Activated gamma-delta T cell (primary cell): Measurements from ENCODE around the gene MAST4.

ENCODE experiments used
- DNase-seq: peaks from one replicate; lab custom pipeline; 2025; lab: John Stamatoyannopoulos, UW

Gene MAST4

DNA sequence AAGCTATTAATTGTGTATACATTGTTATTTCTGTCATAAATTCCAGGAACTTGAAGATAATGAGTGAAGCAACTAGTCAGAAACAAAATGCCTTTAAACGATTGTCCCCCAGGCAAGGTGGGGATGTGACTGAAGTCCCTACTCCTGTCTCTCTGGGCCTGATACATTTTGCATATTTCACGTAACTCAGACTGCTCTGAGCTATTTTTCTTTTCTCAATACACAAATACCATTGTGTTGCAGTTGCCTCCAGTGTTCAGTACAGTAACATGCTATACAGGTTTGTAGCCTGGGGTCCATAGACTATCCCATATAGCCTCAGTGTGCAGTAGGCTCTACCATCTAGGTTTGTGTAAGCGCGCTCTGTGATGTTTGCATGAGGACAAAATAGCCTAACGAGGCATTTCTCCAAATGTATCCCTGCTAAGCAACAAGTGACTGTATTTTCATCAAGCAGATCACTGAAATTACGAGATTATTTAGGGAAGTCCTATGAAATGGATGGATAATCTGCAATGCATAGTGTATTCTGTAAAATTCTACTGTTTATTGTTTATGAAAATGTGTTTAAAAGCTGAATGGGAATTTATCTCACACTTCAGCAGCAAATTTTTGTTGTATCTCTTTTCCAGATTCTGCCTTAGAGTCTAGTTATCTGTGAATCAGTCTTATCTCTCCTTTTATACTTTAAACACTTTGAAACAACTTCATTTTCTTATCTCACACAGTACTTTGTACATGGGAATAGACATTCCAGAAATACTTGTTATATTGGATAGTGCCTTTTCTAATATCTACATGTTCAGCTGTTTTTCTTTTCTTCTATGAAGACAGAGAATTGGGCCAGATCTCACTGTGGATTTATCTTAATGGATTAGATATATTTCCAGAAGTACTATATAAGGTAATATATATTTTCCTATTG is 449.9 kb downstream of the MAST4 start:
- no peak for DNase-seq

DNA sequence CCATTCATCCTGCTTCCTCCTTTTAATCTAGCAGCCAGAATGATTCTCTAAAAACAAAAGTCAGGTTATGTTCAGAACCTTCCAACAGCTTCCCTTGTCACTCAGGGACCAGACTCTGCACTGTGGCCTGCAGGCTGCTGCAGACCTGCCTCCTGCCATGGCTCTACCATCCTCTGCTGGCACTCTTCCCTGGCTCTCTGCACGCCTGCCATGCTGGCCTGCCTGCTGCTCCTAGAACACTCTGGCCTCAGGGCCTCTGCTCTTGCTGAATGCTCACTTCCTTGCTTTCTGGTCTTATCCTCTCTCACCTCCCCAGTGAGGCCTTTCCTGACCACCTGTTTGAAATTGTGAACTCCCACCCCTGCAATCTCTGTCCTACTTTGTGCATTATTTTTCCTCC is 451.0 kb downstream of the MAST4 start:
- DNase-seq: no peak

DNA sequence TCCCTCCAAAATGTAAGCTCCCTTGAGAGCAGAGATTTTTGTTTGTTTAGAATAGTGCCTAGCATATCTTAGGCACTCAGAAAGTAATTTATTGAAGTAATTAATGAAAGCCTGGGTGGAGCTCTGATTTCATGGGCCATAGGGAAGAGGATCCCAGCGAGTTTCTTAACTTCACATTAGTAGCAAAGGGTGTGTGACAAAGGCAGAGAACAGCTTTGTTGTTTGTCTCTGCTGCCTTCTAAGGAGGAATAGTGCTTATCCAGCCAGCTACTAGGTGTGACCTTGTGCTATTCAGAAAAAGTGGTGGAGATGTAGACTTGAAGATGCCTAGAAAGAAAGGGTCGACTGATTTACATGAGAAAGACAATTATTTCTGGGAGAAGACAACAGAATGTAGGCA is 451.4 kb downstream of the MAST4 start:
- DNase-seq: no peak

DNA sequence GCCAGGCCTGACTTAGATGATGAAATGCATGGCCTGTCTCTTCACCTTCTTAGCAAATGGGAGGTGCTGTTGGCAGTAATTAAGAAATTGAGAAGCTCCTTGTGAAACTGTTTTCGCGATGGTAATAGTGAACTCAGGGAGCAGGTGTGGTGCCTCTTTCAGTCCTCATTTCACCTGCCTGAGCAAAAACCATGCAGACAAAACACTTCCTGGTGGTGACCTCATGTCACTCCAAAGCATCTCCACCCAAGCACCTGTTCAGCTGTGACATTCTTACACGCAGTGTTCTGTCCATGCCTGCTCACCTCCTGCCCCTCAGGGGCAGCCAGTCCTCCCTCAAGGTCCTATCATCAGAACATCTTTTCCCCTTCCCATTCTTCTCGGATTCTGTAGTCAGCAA is 453.9 kb downstream of the MAST4 start:
- no peak for DNase-seq

DNA sequence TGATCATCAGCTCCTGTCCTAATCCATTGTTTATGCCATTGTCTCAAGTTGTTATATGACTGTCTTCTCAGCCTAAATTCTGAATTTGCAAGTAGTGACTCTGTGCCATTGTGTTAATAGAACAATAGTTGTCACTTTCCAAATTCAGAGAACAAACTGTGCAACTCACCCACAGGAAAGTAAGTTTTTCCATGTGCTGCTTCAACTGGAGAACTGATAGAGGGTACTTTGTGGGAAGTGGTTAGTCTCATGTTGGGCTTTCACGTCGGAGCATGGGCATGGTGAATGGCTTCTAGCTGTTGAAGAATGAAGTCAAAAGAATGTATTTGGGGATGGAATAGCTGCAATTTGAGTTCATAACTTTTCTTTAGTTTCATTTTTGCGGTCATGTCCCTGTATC is 454.4 kb downstream of the MAST4 start:
- DNase-seq: no peak

DNA sequence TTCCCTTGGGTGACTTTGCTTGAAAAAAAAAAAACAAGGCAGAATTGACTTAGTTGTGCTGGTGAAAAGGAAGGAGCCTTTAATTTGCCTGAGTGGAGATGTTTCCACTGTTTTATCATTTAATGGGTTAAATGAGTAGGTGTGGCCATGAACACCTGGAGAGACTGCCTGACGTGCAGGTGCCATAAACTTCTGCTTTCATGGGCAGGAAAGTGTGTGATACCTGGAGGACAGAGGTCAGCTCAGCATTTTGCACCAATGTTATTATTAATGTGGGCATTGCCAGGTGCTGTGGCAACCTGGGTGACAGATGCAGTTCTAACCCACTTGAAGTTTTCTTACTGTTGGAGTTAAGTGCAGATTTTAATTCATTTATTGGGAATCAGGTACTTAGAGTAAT is 455.0 kb downstream of the MAST4 start:
- no peak for DNase-seq

DNA sequence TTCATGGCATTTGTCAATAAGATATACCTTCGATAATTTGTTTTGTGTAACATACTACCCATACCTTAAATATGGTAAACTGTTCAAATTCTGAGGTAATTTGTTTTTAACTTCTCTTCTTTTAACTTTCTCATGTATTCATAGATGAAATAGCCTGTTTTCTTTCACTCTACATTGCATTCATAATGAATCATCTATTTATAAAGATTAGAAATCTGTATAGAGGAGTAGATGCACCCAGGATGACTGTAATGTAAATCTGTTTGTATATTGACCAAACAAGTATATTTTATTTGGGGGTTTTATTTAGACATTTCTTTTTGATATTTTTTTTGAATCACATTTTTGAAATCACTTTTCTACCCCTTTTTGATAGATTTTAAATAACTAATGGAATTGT is 455.8 kb downstream of the MAST4 start:
- no peak for DNase-seq

DNA sequence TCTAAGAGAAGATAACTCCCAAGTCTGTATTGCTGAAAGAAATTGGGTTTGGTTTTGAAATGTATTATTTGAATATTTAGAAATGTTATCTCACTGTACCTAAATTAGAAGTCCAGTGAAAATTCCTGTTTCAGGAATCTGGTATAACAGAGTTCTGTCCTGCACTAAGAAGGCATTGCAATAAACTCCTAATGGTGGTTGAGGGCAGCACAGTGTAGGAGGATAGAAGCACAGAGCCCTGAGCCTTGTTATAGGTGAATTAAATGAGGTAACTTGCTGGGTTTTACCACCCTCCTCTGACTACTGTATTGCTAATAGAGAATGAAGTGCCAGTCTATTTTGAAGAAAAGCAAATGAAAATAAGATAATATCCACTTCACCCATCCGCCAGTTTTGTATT is 457.0 kb downstream of the MAST4 start:
- DNase-seq: no peak

DNA sequence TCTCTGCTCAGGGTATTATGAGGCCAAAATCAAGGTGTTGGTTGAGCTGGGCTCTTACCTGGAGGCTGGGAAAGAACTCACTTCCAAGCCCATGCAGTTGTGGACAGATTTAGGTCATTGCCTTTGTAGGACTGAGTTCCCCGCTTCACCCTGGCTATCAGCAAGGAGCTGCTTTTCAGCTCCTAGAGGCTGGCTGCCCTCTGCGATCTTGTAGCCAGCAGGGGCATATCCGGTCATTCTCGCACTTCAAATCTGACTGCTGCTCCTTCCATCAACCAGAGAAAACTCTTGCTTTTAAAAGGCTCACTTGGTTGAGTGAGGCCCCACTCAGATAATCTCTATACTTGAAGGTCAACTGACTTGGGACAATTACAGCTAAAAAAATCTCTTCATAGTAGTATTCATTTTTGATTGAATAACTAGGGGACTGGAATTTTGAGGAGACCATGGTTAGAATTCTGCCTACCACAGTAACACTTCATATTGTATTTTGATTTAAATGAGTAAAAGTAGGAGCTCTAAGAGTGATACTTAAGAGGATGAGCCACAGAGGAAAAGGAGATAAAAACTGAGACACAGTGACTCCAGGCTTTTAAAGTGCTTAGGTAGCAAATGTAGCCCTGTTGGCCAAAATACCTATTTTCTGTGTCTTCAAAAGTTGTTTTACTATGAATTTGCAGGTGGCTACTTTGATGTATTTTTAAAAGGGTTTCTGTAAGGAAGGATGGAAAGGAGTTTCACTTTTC is 463.0 kb downstream of the MAST4 start:
- no peak for DNase-seq

DNA sequence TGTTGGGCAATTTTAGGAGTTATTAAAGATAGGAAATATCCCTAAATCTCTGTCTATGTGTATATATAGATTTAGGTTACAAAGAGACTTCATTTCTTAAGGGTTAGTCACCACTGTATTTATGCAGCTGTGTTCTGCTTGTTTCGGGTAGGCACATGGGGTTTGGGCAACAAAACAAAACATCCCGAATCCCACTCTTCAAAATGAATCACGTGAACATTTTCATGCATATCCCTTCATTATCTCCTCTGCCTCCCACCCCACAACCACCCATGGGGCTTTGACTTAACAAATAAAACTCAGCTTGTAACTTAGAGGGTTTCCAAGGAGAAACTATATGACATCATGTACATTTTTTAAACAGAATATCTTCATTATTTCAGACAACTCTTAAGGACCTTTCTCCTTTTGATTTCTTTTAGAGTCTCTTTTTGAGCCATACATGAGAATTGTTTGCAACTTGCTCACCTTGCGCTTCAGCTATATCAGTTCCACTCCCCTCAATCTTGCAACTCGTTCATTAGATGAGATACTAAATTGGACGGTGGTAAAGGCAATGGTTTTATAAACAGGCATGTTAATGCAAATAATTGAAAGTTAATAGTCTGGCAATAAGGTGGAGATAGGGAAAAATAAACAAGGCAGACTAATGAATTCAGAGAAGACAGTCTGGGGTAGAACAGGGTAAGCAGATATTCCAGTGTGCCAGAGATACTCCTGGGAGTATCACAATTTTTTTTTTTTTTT is 463.7 kb downstream of the MAST4 start:
- DNase-seq: no peak

DNA sequence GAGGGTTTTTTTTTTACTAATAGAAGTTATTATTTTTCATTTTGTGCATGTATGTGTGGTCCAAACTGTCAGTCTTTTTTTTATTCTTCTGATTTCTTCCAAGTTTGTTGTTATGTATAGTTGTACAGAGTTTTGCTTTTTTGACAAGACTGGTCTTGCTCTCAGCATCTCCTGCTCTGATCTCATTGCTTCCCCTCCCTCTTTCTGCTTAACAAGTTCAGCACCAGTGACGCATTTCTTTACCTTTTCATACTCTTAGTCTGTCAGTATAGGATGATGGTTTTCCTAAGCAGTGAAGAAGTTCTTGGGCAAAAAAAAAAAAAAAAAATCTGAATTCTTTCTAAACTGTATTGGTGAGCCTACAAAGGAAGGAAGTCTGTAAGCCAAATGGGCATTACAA is 465.3 kb downstream of the MAST4 start:
- DNase-seq: no peak

DNA sequence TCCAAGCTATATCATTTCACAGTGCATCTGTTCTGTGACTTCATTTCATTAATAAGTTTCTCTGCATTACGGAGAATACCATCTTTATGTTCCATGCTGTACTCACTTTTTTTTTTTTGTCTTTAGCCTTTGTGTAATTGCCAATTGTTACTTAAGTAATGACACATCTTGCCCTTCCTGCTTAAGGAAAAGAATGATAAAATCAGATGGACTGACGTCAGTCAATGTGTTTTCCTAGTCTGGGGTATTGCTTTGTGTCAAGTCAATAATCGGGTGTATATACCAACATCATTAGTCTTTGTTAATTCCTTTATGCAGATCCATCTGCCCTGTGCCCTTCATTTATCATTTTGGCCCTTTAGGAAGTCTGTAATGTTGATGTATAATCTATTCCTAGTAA is 466.9 kb downstream of the MAST4 start:
- no peak for DNase-seq

DNA sequence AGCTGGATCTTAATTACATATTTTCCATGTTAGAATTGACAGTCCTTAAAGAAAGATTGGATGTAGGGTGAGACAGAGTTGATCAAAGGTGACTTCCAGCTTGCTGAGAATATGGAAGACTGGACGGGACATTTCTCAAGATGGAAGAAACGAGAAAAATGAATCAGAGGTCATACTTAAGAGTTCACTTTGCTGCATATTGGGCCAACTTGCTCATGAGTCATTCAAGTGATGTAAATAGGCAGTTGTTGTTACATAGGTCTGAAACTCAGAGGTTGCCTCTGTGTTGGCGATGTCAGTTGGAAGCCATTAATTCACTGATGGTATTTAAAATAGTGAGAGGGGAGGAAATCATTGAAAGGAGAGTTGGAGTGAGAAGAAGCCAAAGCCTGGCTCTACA is 467.6 kb downstream of the MAST4 start:
- DNase-seq: no peak

DNA sequence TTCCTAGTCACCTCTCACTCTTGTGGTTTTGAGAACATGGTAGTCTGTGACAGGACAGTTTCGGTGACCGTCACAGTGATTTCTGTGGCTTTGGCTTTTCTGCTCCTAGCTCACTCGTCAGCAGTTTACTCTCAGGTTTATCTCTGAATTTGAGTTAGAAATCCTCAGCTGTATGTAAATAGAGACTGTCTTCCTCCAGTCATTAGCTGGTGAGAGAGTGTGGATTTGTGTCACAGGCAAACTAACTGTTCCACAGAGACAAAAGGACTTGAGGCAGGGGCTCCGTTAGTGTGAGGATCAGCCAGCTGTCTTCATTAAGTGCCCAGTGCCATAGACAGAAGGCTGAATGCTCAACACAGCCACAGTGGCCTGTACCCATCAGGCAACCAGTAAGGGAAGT is 469.0 kb downstream of the MAST4 start:
- DNase-seq: no peak

DNA sequence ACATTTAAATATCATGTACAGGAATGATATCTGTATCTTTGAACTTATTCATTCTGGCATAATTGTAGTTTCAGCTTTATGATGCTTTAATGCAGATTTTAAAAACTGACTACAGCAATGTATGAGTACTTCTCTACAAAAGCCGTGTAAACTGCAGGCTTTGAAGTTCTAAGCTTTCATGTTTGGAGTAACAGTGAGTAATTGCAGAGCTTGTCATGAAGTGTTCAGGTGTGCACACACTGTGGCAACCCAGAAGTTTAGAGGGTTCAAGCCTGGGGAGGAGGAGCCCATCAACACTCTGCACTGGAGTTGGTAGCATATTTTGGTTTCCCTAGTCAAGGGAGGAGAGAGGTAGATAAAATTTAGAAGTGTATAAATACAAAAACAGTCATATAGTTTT is 469.5 kb downstream of the MAST4 start:
- no peak for DNase-seq

DNA sequence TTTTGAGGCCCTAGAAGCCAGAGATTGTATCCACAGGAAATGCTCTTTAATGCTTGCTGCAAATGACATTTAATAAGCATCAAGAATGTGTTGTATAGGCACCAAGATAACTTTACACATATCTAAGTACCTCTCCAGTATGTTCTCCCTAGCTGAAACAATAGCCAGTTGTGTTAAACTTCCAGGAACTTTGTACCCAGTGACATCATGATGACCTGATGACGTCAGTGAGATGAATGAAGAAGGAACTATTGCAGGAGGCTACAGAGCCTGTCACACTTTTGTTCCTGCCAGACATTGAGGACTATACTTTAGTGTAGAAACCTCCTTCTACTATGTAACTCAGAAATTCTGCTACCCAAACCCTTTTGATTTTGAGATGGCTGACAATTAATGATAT is 470.6 kb downstream of the MAST4 start:
- DNase-seq: no peak

DNA sequence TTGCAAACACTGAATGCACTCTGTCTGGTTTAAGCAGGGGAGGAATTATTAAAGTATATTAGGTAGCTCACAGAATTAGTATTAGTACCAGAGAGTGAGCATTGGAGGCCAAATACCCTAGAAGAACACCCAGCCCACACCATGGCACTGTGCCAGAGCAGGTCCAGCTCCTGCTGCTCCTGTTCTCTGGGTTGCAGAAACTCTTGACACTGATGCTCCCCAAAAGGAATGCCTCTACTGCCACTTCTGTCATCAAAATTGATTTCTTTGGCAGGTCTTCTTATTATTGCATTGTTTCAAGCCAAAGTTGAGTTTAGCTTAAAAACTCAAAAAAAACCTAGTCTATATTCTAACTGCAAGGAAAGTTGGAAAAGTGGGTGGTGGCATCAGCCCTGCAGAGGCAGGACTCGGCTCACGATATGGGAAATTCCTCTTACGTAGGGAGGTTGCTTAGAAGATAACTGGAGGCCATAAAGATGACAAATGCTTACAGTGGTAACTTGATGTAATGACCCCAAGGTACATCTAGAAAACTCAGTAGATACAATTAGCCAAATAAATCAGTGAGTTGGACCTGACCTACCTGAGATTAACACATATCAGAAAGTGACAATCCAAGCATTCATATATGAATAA is 477.0 kb downstream of the MAST4 start:
- no peak for DNase-seq

DNA sequence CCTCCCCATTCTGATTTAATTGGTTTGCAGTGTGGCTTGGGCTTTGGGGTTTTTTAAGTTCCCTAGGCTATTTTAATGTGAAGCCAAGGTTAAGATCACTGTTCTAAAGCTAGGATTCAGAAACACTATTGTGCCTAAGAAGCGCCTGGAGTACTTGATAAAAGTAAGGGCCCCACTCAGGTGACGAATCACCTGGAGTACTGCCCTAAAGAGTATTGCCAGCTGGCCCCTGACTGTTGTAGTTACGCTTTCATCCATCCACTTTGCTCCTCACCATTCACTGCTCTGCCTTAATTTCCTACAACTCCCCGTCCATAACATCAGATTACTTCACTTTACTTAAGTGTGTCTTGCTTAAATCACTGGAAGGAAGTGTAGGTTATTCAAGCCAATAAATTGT is 481.1 kb downstream of the MAST4 start:
- DNase-seq: no peak

DNA sequence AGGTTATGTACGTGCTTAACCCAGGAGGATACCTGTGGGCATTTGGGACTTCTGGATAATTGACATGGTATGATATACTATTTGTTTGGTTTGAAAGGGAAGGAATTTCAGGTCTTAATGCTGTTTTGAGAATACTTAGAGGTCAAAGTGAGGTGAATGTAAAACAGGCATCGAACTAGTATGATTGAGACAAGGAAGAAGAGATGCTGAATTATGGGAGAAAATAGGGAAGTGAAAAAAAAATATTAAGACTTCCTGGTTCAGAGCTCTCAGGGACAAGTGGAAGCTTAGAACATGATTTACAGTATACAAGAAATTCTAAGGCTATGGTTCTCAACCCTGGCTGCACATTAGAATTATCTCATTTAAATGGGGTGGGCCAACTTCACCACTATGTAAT is 485.1 kb downstream of the MAST4 start:
- DNase-seq: no peak

DNA sequence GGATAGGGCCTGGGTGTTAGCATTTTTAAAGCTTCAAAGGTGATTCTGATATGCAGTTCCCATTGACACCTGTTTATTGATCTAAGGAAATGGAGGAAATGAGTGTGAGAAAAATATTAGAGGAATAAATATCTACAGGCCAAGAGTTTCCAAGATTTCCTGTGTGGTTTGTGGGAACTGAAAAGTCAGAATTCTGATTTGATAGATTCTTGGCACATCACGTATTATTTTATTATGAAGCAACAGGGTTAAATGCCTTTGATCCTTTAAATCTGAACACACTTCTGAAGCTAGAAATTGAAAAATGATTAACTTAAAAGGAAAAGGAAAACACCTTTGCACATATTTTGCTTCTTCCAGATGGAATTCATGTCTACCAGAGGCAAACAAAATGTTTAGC is 486.7 kb downstream of the MAST4 start:
- no peak for DNase-seq

DNA sequence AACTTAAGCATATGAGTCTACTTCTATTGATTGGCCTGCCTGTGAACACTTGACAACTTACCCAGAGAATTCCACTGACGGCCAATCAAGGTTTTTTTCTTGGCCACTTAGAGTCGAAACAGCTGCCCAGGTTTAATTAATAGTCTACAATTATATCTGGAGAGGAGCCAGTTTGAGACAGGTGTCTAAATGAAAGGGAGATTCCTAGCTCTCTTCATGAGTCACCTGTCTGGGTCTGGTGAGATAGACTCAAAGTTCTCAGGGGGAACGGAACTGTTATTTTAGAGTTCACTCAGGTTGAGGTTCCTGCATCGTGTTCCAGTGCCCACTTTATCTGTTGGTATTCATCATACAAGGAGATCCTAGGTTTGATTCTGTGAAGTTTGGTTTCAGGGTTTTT is 489.4 kb downstream of the MAST4 start:
- DNase-seq: no peak

DNA sequence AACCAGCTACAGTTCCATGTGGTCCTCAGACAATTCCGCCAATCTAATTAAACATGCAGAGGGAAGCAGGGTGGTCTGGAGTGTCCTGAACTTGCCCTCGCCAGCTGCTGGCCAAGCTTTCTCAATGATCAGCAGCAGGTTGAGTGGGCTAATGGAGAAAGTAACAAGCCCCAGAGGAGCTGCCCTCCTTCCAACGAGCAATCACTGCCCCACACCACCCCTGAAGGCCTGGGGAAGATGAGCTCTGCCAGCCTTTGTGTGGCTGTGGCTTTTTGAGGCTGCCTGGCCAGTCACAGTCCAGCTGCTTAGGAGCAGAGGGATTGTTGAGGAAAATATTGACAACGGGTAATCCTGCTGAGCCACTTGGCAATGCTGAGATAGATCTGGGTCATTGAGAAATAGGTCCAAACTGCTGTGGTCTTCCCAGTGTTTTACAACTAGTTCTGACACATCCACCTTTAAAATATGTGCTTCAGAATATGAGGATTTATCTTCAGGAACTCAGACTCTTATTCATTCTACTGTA is 493.1 kb downstream of the MAST4 start:
- no peak for DNase-seq
